Right atrium auricular region (tissue), 2 donors: ENCODE results near the gene ACP5. TPM values are rescaled to one million over a fixed set of nuclear protein-coding genes. Genes with fewer than 3 reads are reported as not detected.

Experiments
- DNase-seq: peaks from one replicate; pipeline ENCODE4 v3.0.0-alpha.2; 2019; ENCODE audit warnings: low spot score
- H3K27ac ChIP-seq, 2 donors: fragments of 200-600 bp; sonication (generic); 1 replicate in 1 of 2; 2 replicates in 1 of 2; pipeline ENCODE4 v1.5.1; 2016 to 2019
- H3K27me3 ChIP-seq, 2 donors: fragments of 200-600 bp; sonication (generic); one replicate each; pipeline versions ENCODE4 v1.5.1 to v1.6.0; 2017 to 2019
- H3K36me3 ChIP-seq: fragments of 200-600 bp; sonication (generic); one replicate; pipeline ENCODE4 v1.5.1; 2016
- H3K4me1 ChIP-seq, 2 donors: fragments of 200-600 bp; sonication (generic); one replicate each; pipeline versions ENCODE4 v1.5.1 to v1.6.0; 2017 to 2019
- H3K4me3 ChIP-seq, 2 donors: fragments of 200-600 bp; sonication (generic); 1 replicate in 1 of 2; 2 replicates in 1 of 2; pipeline ENCODE4 v1.5.1; 2017 to 2019; ENCODE audit warnings: mild to moderate bottlenecking in 1 of 2, moderate library complexity in 1 of 2
- H3K9me3 ChIP-seq, 2 donors: fragments of 200-600 bp; sonication (generic); one replicate each; pipeline ENCODE4 v1.5.1; 2019
- CTCF ChIP-seq, 2 donors: fragments of 200-600 bp; sonication (generic); IDR thresholded peaks; one replicate each; pipeline ENCODE4 v1.5.1; 2019; ENCODE audit warnings: antibody characterized with exemption in 2 of 2
- total RNA-seq, 2 donors: library from RNA; depleted of rRNA; stranded (reverse); fragments of >200 nt; gene quantifications; one replicate each; pipeline ENCODE4 v1.1.0, GENCODE V29; 2016

ACP5 gene
- total RNA-seq, 2 donors from 2014 or later = 3.2 to 3.6 TPM

GRCh38 chr19:11535792-11536595 lies 41.5 kb downstream of the ACP5 start:
- peak; percentile 96 for DNase-seq
- Histone ChIP-seq H3K36me3 (peaks cover 2% of the 10 kb centered on the region), H3K27ac (peak overlapping the region; percentile 90 to 94), H3K4me3 (peak overlapping the region; percentile 27 to 45), H3K4me1 (peaks cover 0 to 32% of the 10 kb centered on the region in 2 donors), H3K27me3 (no peaks in the 10 kb centered on the region), H3K9me3 (no peaks in the 10 kb centered on the region)
- peak; percentile 78 to 93 for TF ChIP-seq CTCF (IDR thresholded peaks at IDR 0.05)

GRCh38 chr19:11534948-11535347 lies 42.5 kb downstream of the ACP5 start:
- no peaks in the 10 kb centered on the region for H3K9me3 ChIP-seq
- no peak for TF ChIP-seq CTCF (IDR thresholded peaks at IDR 0.05)
- no peaks in the 10 kb centered on the region for H3K36me3 ChIP-seq
- H3K4me1 ChIP-seq = peaks cover 0 to 24% of the 10 kb centered on the region in 2 donors
- no peak for DNase-seq
- H3K4me3 ChIP-seq = no peak overlapping the region
- H3K27me3 ChIP-seq = no peaks in the 10 kb centered on the region
- peak overlapping the region; percentile 90 to 94 for H3K27ac ChIP-seq

- no peaks in the 10 kb centered on the region for H3K36me3 ChIP-seq
- H3K9me3 ChIP-seq = no peaks in the 10 kb centered on the region
- H3K4me3 ChIP-seq = no peak overlapping the region
- peak overlapping the region; percentile 90 to 94 for H3K27ac ChIP-seq
- DNase-seq = no peak
- H3K4me1 ChIP-seq = peaks cover 0 to 21% of the 10 kb centered on the region in 2 donors
- no peaks in the 10 kb centered on the region for H3K27me3 ChIP-seq
- TF ChIP-seq CTCF (IDR thresholded peaks at IDR 0.05) = no peak
Observed at GRCh38 chr19:11534538-11534937, 42.9 kb downstream of the ACP5 start.

GRCh38 chr19:11530432-11530831 lies 47.0 kb downstream of the ACP5 start:
- no peaks in the 10 kb centered on the region for H3K36me3 ChIP-seq
- H3K4me1 ChIP-seq = peaks cover 0 to 30% of the 10 kb centered on the region in 2 donors
- H3K27me3 ChIP-seq = no peaks in the 10 kb centered on the region
- peak; percentile 85 for DNase-seq
- TF ChIP-seq CTCF (IDR thresholded peaks at IDR 0.05) = peak in 1 of 2 donors; percentile 51
- no peaks in the 10 kb centered on the region for H3K9me3 ChIP-seq
- H3K4me3 ChIP-seq = no peak overlapping the region
- H3K27ac ChIP-seq = peak overlapping the region in 1 of 2 donors; percentile 81

GRCh38 chr19:11528551-11529341 lies 48.7 kb downstream of the ACP5 start, which contains the start of gene ECSIT:
TSS of gene ECSIT (minus strand) at chr19:11529134. CDS start at chr19:11519170, 9,964 bp downstream.
- no peaks in the 10 kb centered on the region for H3K9me3 ChIP-seq
- peaks cover 0 to 23% of the 10 kb centered on the region in 2 donors for H3K4me1 ChIP-seq
- no peaks in the 10 kb centered on the region for H3K36me3 ChIP-seq
- DNase-seq = peak; percentile 99
- TF ChIP-seq CTCF (IDR thresholded peaks at IDR 0.05) = no peak
- H3K4me3 ChIP-seq = peak within 1 kb of the TSS; percentile 57 to 87
- peak within 1 kb of the TSS; percentile 81 to 90 for H3K27ac ChIP-seq
- no peaks in the 10 kb centered on the region for H3K27me3 ChIP-seq

Other genes starting within 250 kb of the ACP5 start
- gene RAB3D, start 238.0 kb downstream of the ACP5 start, total RNA-seq = 10 to 100 TPM in 1 of 2 donors, 1 to 10 TPM in 1; 6.5 to 11.1 TPM
- gene TMEM205, start 231.4 kb downstream of the ACP5 start, total RNA-seq = 100 to 1,000 TPM; 301 to 343 TPM
- 10 to 100 TPM; 12.1 to 18.8 TPM for gene CCDC159, start 231.1 kb downstream of the ACP5 start, total RNA-seq
- 10 to 100 TPM; 26.2 to 30.5 TPM for gene PLPPR2, start 222.2 kb downstream of the ACP5 start, total RNA-seq
- gene SWSAP1, start 203.0 kb downstream of the ACP5 start, total RNA-seq = 1 to 10 TPM in 1 of 2 donors, under 1 TPM in 1; 0.44 to 1.5 TPM
- 1 to 10 TPM; 5.9 to 10.0 TPM for gene EPOR, start 193.3 kb downstream of the ACP5 start, total RNA-seq
- 1 to 10 TPM; 7.4 to 8.4 TPM for gene RGL3, start 158.3 kb downstream of the ACP5 start, total RNA-seq
- under 1 TPM; 0.22 to 0.59 TPM for gene ODAD3, start 142.5 kb downstream of the ACP5 start, total RNA-seq
- 10 to 100 TPM; 78.0 to 82.8 TPM for gene PRKCSH, start 142.0 kb downstream of the ACP5 start, total RNA-seq
- gene ELAVL3, start 96.6 kb downstream of the ACP5 start, total RNA-seq = not detected
- 1 to 10 TPM; 4.6 to 9.9 TPM for gene ZNF653, start 71.8 kb downstream of the ACP5 start, total RNA-seq
- gene ECSIT, start 48.5 kb downstream of the ACP5 start, total RNA-seq = 100 to 1,000 TPM in 1 of 2 donors, 10 to 100 TPM in 1; 83.6 to 126 TPM
- 100 to 1,000 TPM in 1 of 2 donors, 10 to 100 TPM in 1; 93.3 to 592 TPM for gene CNN1, start 38.8 kb downstream of the ACP5 start, total RNA-seq
- gene ELOF1, start 18.4 kb downstream of the ACP5 start, total RNA-seq = 10 to 100 TPM; 17.1 to 32.5 TPM
- gene ZNF627, start 19.8 kb upstream of the ACP5 start, total RNA-seq = 1 to 10 TPM; 6.0 to 6.7 TPM
- gene ZNF823, start 161.3 kb upstream of the ACP5 start, total RNA-seq = 1 to 10 TPM; 2.6 to 4.0 TPM
- 1 to 10 TPM; 2.0 to 3.4 TPM for gene ZNF441, start 189.4 kb upstream of the ACP5 start, total RNA-seq
- 1 to 10 TPM; 1.6 to 6.2 TPM for gene ZNF491, start 220.9 kb upstream of the ACP5 start, total RNA-seq
- 1 to 10 TPM; 3.4 to 4.5 TPM for gene ZNF440, start 236.6 kb upstream of the ACP5 start, total RNA-seq